GM12872 (cell line): ENCODE data around the gene C1QC.

Source experiments
- CTCF ChIP-seq: IDR thresholded peaks from 3 replicates; pipeline ENCODE4 v1.5.1; 2011; ENCODE audit warnings: low read depth, mild to moderate bottlenecking, low read length, moderate library complexity; ENCODE audit not compliant: insufficient read depth

The C1QC gene

GRCh38 chr1:22611530-22611947 lies 31.9 kb upstream of the C1QC start:
- TF ChIP-seq CTCF: no peak

GRCh38 chr1:22612671-22613571 lies 30.5 kb upstream of the C1QC start:
- no peak for TF ChIP-seq CTCF

GRCh38 chr1:22613572-22613918 lies 29.9 kb upstream of the C1QC start:
- TF ChIP-seq CTCF: no peak

GRCh38 chr1:22613951-22614350 lies 29.5 kb upstream of the C1QC start:
- no peak for TF ChIP-seq CTCF

GRCh38 chr1:22615886-22616285 lies 27.5 kb upstream of the C1QC start:
- TF ChIP-seq CTCF: no peak

- TF ChIP-seq CTCF: no peak
Measured at GRCh38 chr1:22616571-22616970, 26.9 kb upstream of the C1QC start.

- no peak for TF ChIP-seq CTCF
Measured at GRCh38 chr1:22618056-22618455, 25.4 kb upstream of the C1QC start.

- TF ChIP-seq CTCF: no peak
Measured at GRCh38 chr1:22619252-22619651, 24.2 kb upstream of the C1QC start.
